HepG2 (cell line): ENCODE results near the gene NRL. TPM values are rescaled to one million over a fixed set of nuclear protein-coding genes. Genes with fewer than 3 reads are reported as not detected.
A peak's percentile ranks its signal among the peaks of the same experiment; 100 is the strongest.

Experiments used
- ATAC-seq: fragments of 200-7000 bp; cut with Tn5 transposase; 3 replicates; pipeline ENCODE4 v1.9.1; 2020; ENCODE audit warnings: mild to moderate bottlenecking, moderate library complexity
- BruUV-seq: library from RNA; stranded (reverse); fragments of 400-500 nt; replicated peaks from 2 replicates; lab custom pipeline; 2021; lab: Mats Ljungman, UMichigan
- CTCF ChIA-PET: fragments of 300-600 bp; formaldehyde crosslinking; extraction: SDS; loops from one replicate; lab custom pipeline; 2021; ENCODE audit warnings: low total read pairs, inconsistent platforms, low intra/inter-chr PET ratio; lab: Yijun Ruan, JAX
- POLR2A ChIA-PET: fragments of 350-600 bp; sonication (Branson Sonifier 250); formaldehyde crosslinking; loops from one replicate; lab custom pipeline; 2020; ENCODE audit warnings: antibody characterized with exemption, inconsistent platforms; lab: Yijun Ruan, JAX
- DNase-seq: peaks from one replicate; pipeline ENCODE4 v3.0.0-alpha.2; 2015; ENCODE audit warnings: low spot score
- FAIRE-seq: peaks from 3 replicates; lab custom pipeline; 2011; peaks lifted over from hg19 to GRCh38; lab: Jason Lieb, UNC
- H2AFZ ChIP-seq: one replicate; pipeline ENCODE4 v1.6.1; 2011; ENCODE audit warnings: low read length, inconsistent platforms
- H3K27ac ChIP-seq: fragments of 300-600 bp; 3 replicates; pipeline ENCODE4 v1.8.0; 2011; ENCODE audit warnings: mixed run types, mild to moderate bottlenecking, mixed read lengths, low read length, inconsistent platforms; ENCODE audit not compliant: insufficient read depth; ENCODE audit errors: extremely low read length
- H3K27me3 ChIP-seq, 2 experiments: fragments of 200-600 bp in 1 of 2; 2 replicates in 1 of 2; 3 replicates in 1 of 2; pipeline versions ENCODE4 v1.6.0 to v1.8.0; 2011; ENCODE audit warnings: low read length in 2 of 2, mild to moderate bottlenecking in 2 of 2, moderate library complexity in 2 of 2, inconsistent platforms in 1 of 2; ENCODE audit not compliant: insufficient read depth in 2 of 2, control insufficient read depth in 1 of 2
- H3K36me3 ChIP-seq, 2 experiments: fragments of 200-600 bp in 1 of 2; replicated peaks in 1 of 2; 2 replicates in 1 of 2; 3 replicates in 1 of 2; pipeline versions ENCODE4 v1.5.1 to v1.8.0; 2011; ENCODE audit warnings: low read length in 2 of 2, inconsistent platforms in 1 of 2; ENCODE audit not compliant: insufficient read depth in 2 of 2, control insufficient read depth in 1 of 2
- H3K4me1 ChIP-seq: 2 replicates; pipeline ENCODE4 v1.5.1; 2012; ENCODE audit warnings: low read length, inconsistent platforms; ENCODE audit not compliant: insufficient read depth
- H3K4me2 ChIP-seq: 2 replicates; pipeline ENCODE4 v1.6.0; 2011; ENCODE audit warnings: low read depth, low read length, inconsistent platforms
- H3K4me3 ChIP-seq, 3 experiments: fragments of 200-600 bp in 1 of 3; sonication (generic), shearing (Covaris generic) in 1 of 3; replicated peaks in 1 of 3; 2 replicates each; pipeline ENCODE4 v1.5.1; 2011 to 2016; ENCODE audit warnings: low read length in 3 of 3, inconsistent platforms in 2 of 3, low read depth in 2 of 3, mild to moderate bottlenecking in 2 of 3, control low read depth in 1 of 3, mixed read lengths in 1 of 3; ENCODE audit not compliant: insufficient read depth in 1 of 3
- H3K79me2 ChIP-seq: one replicate; pipeline ENCODE4 v1.6.1; 2011; ENCODE audit warnings: low read length, inconsistent platforms; ENCODE audit not compliant: insufficient read depth
- H3K9ac ChIP-seq: 2 replicates; pipeline ENCODE4 v1.6.0; 2011; ENCODE audit warnings: mild to moderate bottlenecking, low read depth, low read length, inconsistent platforms; ENCODE audit not compliant: insufficient read depth
- H3K9me3 ChIP-seq: 2 replicates; pipeline ENCODE4 v1.5.1; 2012; ENCODE audit warnings: mild to moderate bottlenecking, low read length
- H4K20me1 ChIP-seq: 2 replicates; pipeline ENCODE4 v1.6.0; 2011; ENCODE audit warnings: inconsistent platforms, mild to moderate bottlenecking, low read length, moderate library complexity; ENCODE audit not compliant: insufficient read depth
- ATM ChIP-seq: fragments of 450-650 bp; IDR thresholded peaks from 2 replicates; pipeline ENCODE4 v1.7.1; 2017; ENCODE audit warnings: mild to moderate bottlenecking, borderline replicate concordance
- EEA1 ChIP-seq: sonication (generic); formaldehyde crosslinking; IDR thresholded peaks from 2 replicates; pipeline ENCODE4 v1.5.1; 2020; ENCODE audit warnings: mild to moderate bottlenecking, missing genetic modification reagents, borderline replicate concordance
- GTF2F1 ChIP-seq: fragments of 150-350 bp; IDR thresholded peaks from 2 replicates; pipeline ENCODE4 v1.6.1; 2014; ENCODE audit warnings: low read length
- MBD4 ChIP-seq: IDR thresholded peaks from 2 replicates; pipeline ENCODE4 v1.6.1; 2012; ENCODE audit warnings: low read length, inconsistent platforms, borderline replicate concordance
- MXI1 ChIP-seq: IDR thresholded peaks from 3 replicates; pipeline ENCODE4 v1.6.1; 2012; ENCODE audit warnings: low read depth, low read length, inconsistent platforms, borderline replicate concordance
- NFYB ChIP-seq: sonication (generic); formaldehyde crosslinking; IDR thresholded peaks from 2 replicates; pipeline ENCODE4 v1.4.0; 2020; ENCODE audit warnings: missing genetic modification reagents
- NR2F6 ChIP-seq, 2 experiments: IDR thresholded peaks; 2 replicates each; pipeline ENCODE4 v1.6.1; 2016; ENCODE audit warnings: antibody characterized with exemption in 1 of 2, mild to moderate bottlenecking in 1 of 2
- TCF12 ChIP-seq, 2 experiments: fragments of 450-650 bp in 1 of 2; sonication (generic) in 1 of 2; formaldehyde crosslinking in 1 of 2; IDR thresholded peaks; 2 replicates each; pipeline versions ENCODE4 v1.6.1 to v1.8.0; 2017 to 2022; ENCODE audit warnings: antibody characterized with exemption in 1 of 2, mild to moderate bottlenecking in 1 of 2, missing genetic modification reagents in 1 of 2, moderate library complexity in 1 of 2
- U2AF1 ChIP-seq: fragments of 200-400 bp; formaldehyde crosslinking; optimal IDR thresholded peaks from 2 replicates; pipeline ENCODE3; 2017; ENCODE audit warnings: mild to moderate bottlenecking, low read depth, low read length
- ZNF34 ChIP-seq: sonication (generic); formaldehyde crosslinking; IDR thresholded peaks from 2 replicates; pipeline ENCODE4 v1.4.0; 2020; ENCODE audit warnings: mild to moderate bottlenecking, missing genetic modification reagents, borderline replicate concordance
- ZNF354B ChIP-seq: sonication (generic); formaldehyde crosslinking; IDR thresholded peaks from 2 replicates; pipeline ENCODE4 v1.8.0; 2022; ENCODE audit warnings: mild to moderate bottlenecking, missing genetic modification reagents
- ZNF383 ChIP-seq: sonication (generic); formaldehyde crosslinking; IDR thresholded peaks from 2 replicates; pipeline ENCODE4 v1.4.0; 2020; ENCODE audit warnings: missing genetic modification reagents, mild to moderate bottlenecking, borderline replicate concordance
- ZNF484 ChIP-seq: sonication (generic); formaldehyde crosslinking; IDR thresholded peaks from 2 replicates; pipeline ENCODE4 v1.5.1; 2020; ENCODE audit warnings: mild to moderate bottlenecking, low read depth, missing genetic modification reagents, borderline replicate concordance
- ZNF552 ChIP-seq: sonication (generic); formaldehyde crosslinking; IDR thresholded peaks from 2 replicates; pipeline ENCODE4 v1.9.0; 2022; ENCODE audit warnings: missing genetic modification reagents, mild to moderate bottlenecking, borderline replicate concordance
- ZNF674 ChIP-seq: sonication (generic); formaldehyde crosslinking; IDR thresholded peaks from 2 replicates; pipeline ENCODE4 v1.5.0; 2020; ENCODE audit warnings: low read depth, mild to moderate bottlenecking, missing genetic modification reagents
- ZSCAN22 ChIP-seq: sonication (generic); formaldehyde crosslinking; IDR thresholded peaks from 2 replicates; pipeline ENCODE4 v1.4.0; 2020; ENCODE audit warnings: mild to moderate bottlenecking, missing genetic modification reagents
- whole genome bisulfite sequencing: methylation state at CpG from one replicate; pipeline ENCODE4 v1.1.6; 2017; ENCODE audit warnings: low lambda C conversion rate; 5-methylcytosine and 5-hydroxymethylcytosine counted together
- in situ Hi-C: cut with HindIII; loops from 2 replicates; pipeline ENCODE4 v1.10.0; 2017; ENCODE audit warnings: low pct_unique_long_range_greater_than_20kb; ENCODE audit not compliant: extremely low pct_ligation_motif_present
- intact Hi-C: fragments of 100-400 bp; cut with micrococcal nuclease; formaldehyde crosslinking; loops from one replicate; pipeline ENCODE4 v1.10.0; 2022; ENCODE audit not compliant: unreplicated experiment
- polyA plus RNA-seq, 8 experiments: library from polyadenylated mRNA; depleted of rRNA in 3 of 8; stranded (reverse) in 7 of 8; unstranded in 1 of 8; fragments of >200 nt; fragmentation: Illumina TruSeq in 4 of 8; extraction: Trizol in 4 of 8; gene quantifications; 2 replicates each; pipeline versions ENCODE4 v1.2.1 to v1.2.3, GENCODE V29; 2011 to 2016; ENCODE audit warnings: low read depth in 4 of 8, missing spikeins in 1 of 8, mixed read lengths in 1 of 8; ENCODE audit not compliant: insufficient read depth in 1 of 8
- total RNA-seq, 5 experiments: library from RNA; depleted of rRNA; stranded (reverse); fragments of >200 nt; fragmentation: Illumina TruSeq; extraction: Trizol; gene quantifications; 2 replicates each; pipeline ENCODE4 v1.2.3, GENCODE V29; 2016; ENCODE audit warnings: low read depth in 1 of 5
- TF ChIP-seq, protein P1 (sequence below), 2 experiments: sonication (generic) in 1 of 2; formaldehyde crosslinking in 1 of 2; IDR thresholded peaks; 2 replicates each; pipeline versions ENCODE4 v1.4.0 to v1.6.1; 2018 to 2020; ENCODE audit warnings: missing genetic modification reagents in 2 of 2, borderline replicate concordance in 1 of 2, low read depth in 1 of 2, mild to moderate bottlenecking in 1 of 2, missing biosample characterization in 1 of 2
- TF ChIP-seq, protein P2 (sequence below): sonication (generic); formaldehyde crosslinking; IDR thresholded peaks from 2 replicates; pipeline ENCODE4 v1.4.0; 2020; ENCODE audit warnings: low read depth, missing genetic modification reagents

NRL gene
- total and polyA plus RNA-seq, 2 of the 13 experiments (the other 11 are each of a cell fraction or from before 2014, with no cell fraction given) = 2.5 to 4.7 TPM

DNA sequence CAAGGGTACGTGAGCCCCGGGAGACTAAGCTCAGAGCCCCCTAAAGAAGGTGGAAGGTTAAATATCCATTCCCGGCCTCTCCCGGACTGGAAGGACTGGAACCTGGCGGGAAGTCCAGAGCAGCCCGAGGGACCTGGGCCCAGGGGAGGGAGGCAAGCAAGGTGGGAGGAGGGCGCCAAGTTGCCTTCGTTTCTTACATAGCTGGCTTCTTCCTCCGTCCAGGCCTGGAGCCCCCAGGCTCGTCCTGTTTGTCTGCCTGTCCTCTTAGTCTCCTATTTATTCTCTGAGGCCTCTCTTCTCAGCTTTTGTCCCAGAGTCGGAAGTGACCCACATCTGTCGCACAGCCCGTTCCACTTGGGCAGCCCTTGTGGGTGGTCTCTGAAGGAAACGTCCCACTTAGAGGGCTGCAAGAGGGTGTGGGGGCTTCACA lies 19.9 kb downstream of the NRL start:
- Histone ChIP-seq H3K4me3 (peak overlapping the region; percentile 86 to 98 (median 97)), H3K27ac (peak overlapping the region; percentile 87), H2AFZ (no peak overlapping the region), H3K79me2 (peaks cover 28% of the 10 kb centered on the region), H3K9ac (peak overlapping the region; percentile 99), H4K20me1 (0 out of 2 replicates have a peak, but pooled peaks cover 4% of the 10 kb centered on the region), H3K9me3 (no peaks in the 10 kb centered on the region), H3K4me2 (peak overlapping the region; percentile 99), H3K27me3 (peaks cover 0 to 6% of the 10 kb centered on the region in 2 experiments; a peak in 1 of 5 replicates), H3K36me3 (peaks cover 26 to 30% of the 10 kb centered on the region in 2 experiments), H3K4me1 (peaks cover 62% of the 10 kb centered on the region)
- ChIA-PET CTCF (interaction anchor here (2.7 to 3.3 kb wide), 2 partner anchors 14 to 36 kb away, joined by 10 to 15 read pairs; no protein-coding TSS in a partner anchor), POLR2A (interaction anchor here (0.5 to 14.4 kb wide), 54 partner anchors 8 to 1112 kb away, joined by 3 to 627 read pairs (median 8); partner anchors contain the start of genes ACIN1, AJUBA, C14orf119 and CARMIL3)
- DNase-seq (no peak), ATAC-seq (peak; percentile 0), FAIRE-seq (no peak)
- in situ Hi-C loops = loop anchor here (5.0 kb wide), 2 partner anchors 38 to 83 kb away; no protein-coding TSS in a partner anchor
- intact Hi-C loops = loop anchor here (1.0 to 5.0 kb wide), 7 partner anchors 13 to 483 kb away; partner anchors contain the start of genes DCAF11, EMC9, IRF9 and NRL
- 3% methylated on average over 14 of the region's 14 CpGs for WGBS
- BruUV-seq = TSS peak; percentile 82
- TF ChIP-seq EEA1 (CRISPR knock-in tag) (peak; percentile 9; the same call in 1 of the 2 replicates), TCF12 (IDR thresholded peaks at IDR 0.05) (no peak), TCF12 (CRISPR knock-in tag; IDR thresholded peaks at IDR 0.05) (no peak; the same call in 1 of the 2 replicates), ZNF552 (CRISPR knock-in tag) (no peak), ATM (no peak), NR2F6 (IDR thresholded peaks at IDR 0.05) (no peak), NR2F6 (CRISPR knock-in tag; IDR thresholded peaks at IDR 0.05) (no peak), ZNF484 (CRISPR knock-in tag) (0 out of 2 replicates have a peak, but pooled peaks have one; percentile 9), GTF2F1 (no peak), ZNF383 (peak; percentile 97), MBD4 (no peak), ZNF674 (CRISPR knock-in tag) (0 out of 2 replicates have a peak, but pooled peaks have one; percentile 3), NFYB (CRISPR knock-in tag) (no peak), ZSCAN22 (0 out of 2 replicates have a peak, but pooled peaks have one; percentile 12), U2AF1 (peak; percentile 13), MXI1 (0 out of 3 replicates have a peak, but pooled peaks have one; percentile 33), ZNF34 (CRISPR knock-in tag) (peak; percentile 19), ZNF354B (CRISPR knock-in tag) (0 out of 2 replicates have a peak, but pooled peaks have one; percentile 54)
- TF ChIP-seq, protein P1, sequence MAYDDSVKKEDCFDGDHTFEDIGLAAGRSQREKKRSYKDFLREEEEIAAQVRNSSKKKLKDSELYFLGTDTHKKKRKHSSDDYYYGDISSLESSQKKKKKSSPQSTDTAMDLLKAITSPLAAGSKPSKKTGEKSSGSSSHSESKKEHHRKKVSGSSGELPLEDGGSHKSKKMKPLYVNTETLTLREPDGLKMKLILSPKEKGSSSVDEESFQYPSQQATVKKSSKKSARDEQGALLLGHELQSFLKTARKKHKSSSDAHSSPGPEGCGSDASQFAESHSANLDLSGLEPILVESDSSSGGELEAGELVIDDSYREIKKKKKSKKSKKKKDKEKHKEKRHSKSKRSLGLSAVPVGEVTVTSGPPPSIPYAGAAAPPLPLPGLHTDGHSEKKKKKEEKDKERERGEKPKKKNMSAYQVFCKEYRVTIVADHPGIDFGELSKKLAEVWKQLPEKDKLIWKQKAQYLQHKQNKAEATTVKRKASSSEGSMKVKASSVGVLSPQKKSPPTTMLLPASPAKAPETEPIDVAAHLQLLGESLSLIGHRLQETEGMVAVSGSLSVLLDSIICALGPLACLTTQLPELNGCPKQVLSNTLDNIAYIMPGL (CRISPR knock-in tag; IDR thresholded peaks at IDR 0.05; ENCODE audit: borderline replicate concordance in 1 of 2, low read depth in 1 of 2) = peak in 1 of 2 experiments; percentile 3; a peak in 1 of 4 replicates
- TF ChIP-seq, protein P2, sequence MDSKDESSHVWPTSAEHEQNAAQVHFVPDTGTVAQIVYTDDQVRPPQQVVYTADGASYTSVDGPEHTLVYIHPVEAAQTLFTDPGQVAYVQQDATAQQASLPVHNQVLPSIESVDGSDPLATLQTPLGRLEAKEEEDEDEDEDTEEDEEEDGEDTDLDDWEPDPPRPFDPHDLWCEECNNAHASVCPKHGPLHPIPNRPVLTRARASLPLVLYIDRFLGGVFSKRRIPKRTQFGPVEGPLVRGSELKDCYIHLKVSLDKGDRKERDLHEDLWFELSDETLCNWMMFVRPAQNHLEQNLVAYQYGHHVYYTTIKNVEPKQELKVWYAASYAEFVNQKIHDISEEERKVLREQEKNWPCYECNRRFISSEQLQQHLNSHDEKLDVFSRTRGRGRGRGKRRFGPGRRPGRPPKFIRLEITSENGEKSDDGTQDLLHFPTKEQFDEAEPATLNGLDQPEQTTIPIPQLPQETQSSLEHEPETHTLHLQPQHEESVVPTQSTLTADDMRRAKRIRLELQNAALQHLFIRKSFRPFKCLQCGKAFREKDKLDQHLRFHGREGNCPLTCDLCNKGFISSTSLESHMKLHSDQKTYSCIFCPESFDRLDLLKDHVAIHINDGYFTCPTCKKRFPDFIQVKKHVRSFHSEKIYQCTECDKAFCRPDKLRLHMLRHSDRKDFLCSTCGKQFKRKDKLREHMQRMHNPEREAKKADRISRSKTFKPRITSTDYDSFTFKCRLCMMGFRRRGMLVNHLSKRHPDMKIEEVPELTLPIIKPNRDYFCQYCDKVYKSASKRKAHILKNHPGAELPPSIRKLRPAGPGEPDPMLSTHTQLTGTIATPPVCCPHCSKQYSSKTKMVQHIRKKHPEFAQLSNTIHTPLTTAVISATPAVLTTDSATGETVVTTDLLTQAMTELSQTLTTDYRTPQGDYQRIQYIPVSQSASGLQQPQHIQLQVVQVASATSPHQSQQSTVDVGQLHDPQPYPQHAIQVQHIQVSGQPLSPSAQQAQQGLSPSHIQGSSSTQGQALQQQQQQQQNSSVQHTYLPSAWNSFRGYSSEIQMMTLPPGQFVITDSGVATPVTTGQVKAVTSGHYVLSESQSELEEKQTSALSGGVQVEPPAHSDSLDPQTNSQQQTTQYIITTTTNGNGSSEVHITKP (CRISPR knock-in tag) = peak; percentile 10; the same call in 1 of the 2 replicates
